GM21717 (cell line): ENCODE results near the gene ACTG1.

Experiments used
- ATAC-seq: cut with Tn5 transposase; IDR thresholded peaks from one replicate; pipeline ENCODE4 v1.9.1; 2021; ENCODE audit warnings: mild to moderate bottlenecking, moderate library complexity; ENCODE audit not compliant: unreplicated experiment

Gene ACTG1

GRCh38 chr17:81512562-81513371, at the start of gene ACTG1:
TSS of gene ACTG1 (minus strand) at chr17:81512799. CDS start at chr17:81512354, 445 bp downstream.
- ATAC-seq = no peak

GRCh38 chr17:81561494-81561885, 48.9 kb upstream of the ACTG1 start:
- no peak for ATAC-seq

- no peak for ATAC-seq
Measured at GRCh38 chr17:81558941-81559806, 46.6 kb upstream of the ACTG1 start.

GRCh38 chr17:81558115-81558468, 45.5 kb upstream of the ACTG1 start:
- ATAC-seq = no peak

GRCh38 chr17:81557276-81558114, 44.9 kb upstream of the ACTG1 start:
- no peak for ATAC-seq

GRCh38 chr17:81556863-81557262, 44.3 kb upstream of the ACTG1 start:
- ATAC-seq = no peak

- no peak for ATAC-seq
Measured at GRCh38 chr17:81556175-81556691, 43.6 kb upstream of the ACTG1 start.

GRCh38 chr17:81553616-81554181, 41.1 kb upstream of the ACTG1 start:
- ATAC-seq = peak; percentile 2

- peak; percentile 25 for ATAC-seq
Measured at GRCh38 chr17:81553018-81553615, 40.5 kb upstream of the ACTG1 start.

- ATAC-seq = peak; percentile 41
Measured at GRCh38 chr17:81552244-81553017, 39.8 kb upstream of the ACTG1 start, which contains the start of gene FAAP100. TSS of gene FAAP100 (minus strand) at chr17:81552353. CDS start at chr17:81552330, 23 bp downstream.

- ATAC-seq = peak; percentile 6
Measured at GRCh38 chr17:81551458-81552243, 39.1 kb upstream of the ACTG1 start.

- ATAC-seq = no peak
Measured at GRCh38 chr17:81550830-81551457, 38.3 kb upstream of the ACTG1 start.

- ATAC-seq = no peak
Measured at GRCh38 chr17:81550285-81550684, 37.7 kb upstream of the ACTG1 start.

- no peak for ATAC-seq
Measured at GRCh38 chr17:81549826-81550225, 37.2 kb upstream of the ACTG1 start.

- ATAC-seq = no peak
Measured at GRCh38 chr17:81549031-81549557, 36.5 kb upstream of the ACTG1 start.

- no peak for ATAC-seq
Measured at GRCh38 chr17:81547614-81547982, 35.0 kb upstream of the ACTG1 start.

- ATAC-seq = no peak
Measured at GRCh38 chr17:81546906-81547613, 34.5 kb upstream of the ACTG1 start.
